SKM-1 treated with dmso at 0.1 percent for 144 hours (cell line): ENCODE results near the gene PPFIA2.

Source experiments
- DNase-seq: peaks from one replicate; lab custom pipeline; 2025; ENCODE audit not compliant: unreplicated experiment; lab: John Stamatoyannopoulos, UW

The PPFIA2 gene

GRCh38 chr12:81564237-81564636, 194.9 kb downstream of the PPFIA2 start:
- no peak for DNase-seq

GRCh38 chr12:81558031-81558430, 201.1 kb downstream of the PPFIA2 start:
- DNase-seq = no peak

DNA sequence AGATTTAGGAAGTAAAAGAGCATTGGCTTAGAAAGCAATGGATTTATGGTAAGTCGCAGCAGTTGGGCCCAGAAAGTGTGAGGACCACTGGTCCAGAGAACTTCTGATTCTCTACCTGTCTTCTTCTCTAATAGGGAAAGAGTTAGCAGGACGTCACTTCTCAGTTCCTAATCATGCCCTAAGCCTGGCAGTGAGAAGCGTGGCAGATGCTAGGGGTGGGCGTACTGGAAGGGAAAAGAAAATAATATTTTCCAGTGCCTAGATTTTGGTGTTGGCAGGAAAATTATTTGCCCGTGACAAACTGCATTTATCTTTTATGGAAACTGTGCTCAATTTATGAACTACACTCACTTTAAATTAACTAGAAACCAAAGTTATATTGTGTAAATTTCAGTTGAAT, 212.3 kb downstream of the PPFIA2 start:
- no peak for DNase-seq

DNA sequence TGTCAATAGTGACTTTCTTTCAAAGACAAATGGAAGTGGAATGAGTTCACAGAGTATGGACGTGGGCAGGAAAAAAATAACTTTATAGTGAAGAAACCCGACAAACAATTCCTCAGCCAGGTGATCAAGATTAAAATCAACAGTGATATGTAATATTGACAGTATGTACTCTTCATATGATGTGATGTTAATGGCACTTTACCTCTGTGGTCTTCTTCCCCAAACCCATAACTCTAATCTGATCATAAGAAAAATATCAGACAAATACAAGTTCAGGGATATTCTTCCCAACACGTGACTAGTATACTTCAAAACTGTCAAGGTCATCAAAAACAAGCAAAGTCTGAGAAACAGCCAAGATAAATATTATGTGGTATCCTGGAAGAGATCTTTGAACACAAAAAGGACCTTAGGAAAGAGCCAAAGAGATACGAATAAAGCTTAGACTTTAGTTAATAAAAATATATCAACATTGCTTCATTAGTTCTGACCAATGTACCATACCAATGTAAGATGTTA, 215.5 kb downstream of the PPFIA2 start:
- no peak for DNase-seq

DNA sequence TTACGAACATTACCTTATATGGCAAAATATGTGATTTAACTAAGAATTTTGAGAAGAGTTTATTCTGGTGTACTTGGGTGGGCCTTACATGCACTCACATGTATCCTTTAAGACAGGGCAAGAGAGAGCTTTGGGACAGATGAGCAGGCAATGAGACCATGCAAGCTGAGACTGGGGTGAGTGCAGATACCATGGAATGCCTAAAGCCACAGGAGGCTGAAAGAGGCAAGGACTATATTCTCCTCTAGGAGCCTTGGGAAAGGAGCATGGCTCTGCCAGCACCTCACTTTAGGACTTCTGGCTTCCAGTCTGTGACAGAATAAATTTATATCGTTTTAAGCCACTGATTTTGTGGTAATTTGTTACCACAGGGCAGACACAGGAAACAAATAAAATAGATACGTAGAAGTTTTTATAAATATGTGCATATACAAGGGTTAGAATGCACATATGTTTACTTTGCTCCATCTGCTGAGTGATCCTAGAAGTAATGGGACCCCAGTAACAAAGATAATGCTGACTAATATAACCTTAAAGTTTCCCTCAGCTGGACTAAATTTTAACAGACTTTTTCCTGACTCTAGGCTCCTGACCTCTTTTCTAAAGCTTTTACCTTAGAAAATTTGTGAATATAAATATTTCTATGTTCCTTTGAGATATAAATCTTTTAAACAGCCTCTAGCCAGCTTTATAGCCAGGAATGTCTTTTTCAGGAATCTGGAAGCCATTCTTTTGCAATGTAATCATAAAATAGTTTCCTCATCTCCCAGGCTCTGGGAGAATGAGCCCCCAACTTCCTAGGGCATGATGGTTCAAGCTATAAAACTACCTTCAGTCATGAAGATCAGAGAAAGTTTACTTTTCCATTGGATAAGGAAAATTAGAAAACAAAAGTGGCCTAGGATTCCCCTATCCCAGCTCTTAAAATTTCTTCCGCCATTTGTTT, 216.8 kb downstream of the PPFIA2 start:
- no peak for DNase-seq

- DNase-seq = no peak
These were observed 218.0 kb downstream of the PPFIA2 start for GRCh38 chr12:81541121-81541520.

DNA sequence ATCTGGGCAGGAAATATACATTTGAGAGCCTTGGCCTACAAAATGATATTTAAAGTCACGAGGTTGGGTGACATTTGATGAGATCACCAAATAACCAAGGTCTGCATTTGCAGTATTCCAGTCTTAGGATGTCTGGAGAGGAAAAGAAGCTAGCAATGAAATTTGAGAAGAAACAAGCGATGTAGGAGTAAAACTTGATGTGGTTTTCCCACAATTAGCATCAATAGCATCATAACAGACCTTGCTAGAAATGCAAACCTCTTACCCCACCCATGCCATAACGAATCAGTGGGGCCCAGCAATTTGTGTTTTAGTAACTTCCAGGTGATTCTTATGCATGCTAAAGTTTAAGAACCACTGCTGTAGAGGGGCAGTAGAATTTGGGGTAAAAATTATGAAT, 219.9 kb downstream of the PPFIA2 start:
- DNase-seq = no peak

DNA sequence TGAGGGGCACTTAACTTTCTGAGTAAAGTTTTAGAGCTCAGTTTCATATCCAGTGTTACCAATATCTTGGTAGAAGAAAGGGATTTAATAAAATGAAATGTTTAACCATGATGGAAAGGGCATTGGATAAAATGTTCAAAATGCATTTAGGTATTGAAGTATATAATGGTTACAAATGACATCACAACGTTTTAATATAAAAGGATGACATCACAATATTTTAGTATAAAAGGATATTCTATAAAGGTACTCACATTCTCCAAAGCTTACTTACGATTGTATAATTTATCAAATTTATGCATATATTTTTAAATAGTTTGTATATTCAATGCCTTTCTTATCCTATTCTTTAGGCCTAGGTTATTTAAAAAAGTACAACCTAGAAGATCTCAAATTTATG, 226.1 kb downstream of the PPFIA2 start:
- no peak for DNase-seq

GRCh38 chr12:81530352-81530751, 228.8 kb downstream of the PPFIA2 start:
- no peak for DNase-seq

DNA sequence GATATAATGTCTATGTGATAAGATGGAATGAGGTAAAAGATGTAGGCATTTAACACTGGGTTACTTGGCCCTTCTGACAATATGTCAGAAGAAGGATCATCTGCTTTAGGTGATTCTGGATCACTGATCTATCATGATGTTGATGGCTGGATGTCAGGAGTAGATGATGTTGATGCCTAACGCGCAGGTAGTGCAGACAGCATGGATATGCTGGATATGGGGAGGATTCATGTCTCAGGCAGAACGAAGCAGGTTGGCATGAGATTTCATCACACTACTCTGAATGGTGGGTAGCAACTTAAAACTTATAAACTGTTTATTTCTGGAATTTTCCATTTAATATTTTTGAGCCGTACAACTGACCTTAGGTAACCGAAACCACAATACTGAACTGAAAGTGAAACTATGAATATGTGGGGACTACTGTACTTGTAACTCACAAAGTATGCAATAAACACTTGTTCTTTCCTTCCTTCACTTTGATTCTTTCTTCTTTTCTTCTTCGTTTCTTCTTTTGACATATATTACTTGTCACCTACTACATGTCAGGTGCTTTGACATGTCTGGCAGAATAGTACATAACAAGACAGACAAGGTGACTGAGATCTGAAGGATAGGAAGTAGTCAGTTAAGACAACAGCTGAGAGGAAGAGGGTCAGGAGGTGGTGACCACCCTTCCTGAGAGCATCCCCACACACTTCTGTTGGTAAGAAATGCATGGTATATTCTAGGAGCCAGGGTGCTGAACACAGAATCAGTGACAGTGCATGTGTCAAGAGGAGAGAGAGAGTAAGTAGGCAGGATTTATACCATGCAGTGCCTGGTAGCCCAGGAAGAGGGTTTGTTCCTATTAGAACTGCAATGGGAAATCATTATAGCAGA, 238.8 kb downstream of the PPFIA2 start:
- DNase-seq = peak; percentile 0

- no peak for DNase-seq
These were observed 240.5 kb downstream of the PPFIA2 start for GRCh38 chr12:81518638-81519037.

DNA sequence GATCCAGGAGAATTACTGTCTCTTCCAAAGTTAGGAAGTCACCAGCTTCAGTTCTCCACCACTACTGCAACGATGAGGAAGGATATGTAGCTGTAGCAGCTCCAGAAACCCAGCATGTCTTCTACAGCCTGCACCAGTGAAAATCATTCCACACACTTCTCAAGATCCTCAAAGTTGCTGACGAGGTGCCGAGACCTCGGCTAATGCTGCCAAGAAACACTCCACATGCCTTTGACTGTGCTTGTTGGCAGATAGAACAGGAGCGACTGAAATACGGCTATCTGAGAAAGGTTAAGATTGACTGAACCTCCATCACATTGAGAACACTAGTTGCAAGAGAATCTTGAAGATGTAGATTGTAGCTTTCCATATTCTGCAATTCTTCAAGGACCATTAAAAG, 241.9 kb downstream of the PPFIA2 start:
- DNase-seq = peak; percentile 6

GRCh38 chr12:81502912-81503695, 256.0 kb downstream of the PPFIA2 start:
- DNase-seq = no peak

DNA sequence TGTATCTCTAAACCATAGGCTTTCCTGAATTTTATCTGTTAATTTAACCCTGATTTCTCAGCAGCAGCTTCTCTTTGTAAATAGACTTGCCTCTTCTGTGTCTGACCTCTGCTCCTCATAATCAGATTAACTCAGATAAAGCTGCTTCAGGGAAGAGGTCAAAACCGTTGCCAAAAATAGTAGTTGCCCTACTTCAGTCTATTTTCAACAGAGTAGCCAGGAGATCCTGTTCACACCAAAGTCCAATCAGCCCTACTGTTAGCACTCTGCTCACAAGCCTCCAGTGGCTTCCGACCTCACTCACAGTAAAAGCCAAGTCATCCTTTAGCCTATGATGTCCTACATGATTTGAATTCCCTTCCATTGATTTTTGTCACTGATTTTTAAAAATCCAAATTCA, 258.4 kb downstream of the PPFIA2 start:
- no peak for DNase-seq

GRCh38 chr12:81499809-81500208, 259.3 kb downstream of the PPFIA2 start:
- no peak for DNase-seq

DNA sequence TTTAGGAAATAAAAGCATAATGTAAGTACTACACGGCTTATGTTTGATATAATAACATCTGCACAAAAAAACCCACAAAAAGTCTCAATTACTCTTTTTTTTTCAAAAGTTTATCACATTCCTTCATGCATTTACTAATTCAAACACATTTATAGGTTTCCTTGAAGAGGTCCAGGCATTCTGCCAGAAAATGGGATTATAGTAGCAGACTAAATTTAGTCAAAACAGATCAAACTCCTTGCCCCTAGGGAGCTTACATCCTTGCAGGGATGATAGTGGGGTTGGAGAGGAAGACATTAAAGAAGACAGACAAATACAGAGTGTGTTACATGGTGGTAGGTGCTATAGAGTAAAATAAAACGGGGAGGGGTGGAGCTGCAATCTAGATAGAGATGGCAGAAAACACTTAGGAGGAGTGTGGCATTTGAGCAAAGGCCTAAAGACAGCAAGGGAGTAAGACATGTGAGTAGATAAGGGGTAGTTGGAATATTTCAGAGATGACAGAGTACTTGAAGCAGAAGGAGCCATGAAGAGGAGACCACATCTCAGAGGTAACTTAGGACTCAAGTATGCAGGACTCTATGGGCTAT, 266.9 kb downstream of the PPFIA2 start:
- no peak for DNase-seq

DNA sequence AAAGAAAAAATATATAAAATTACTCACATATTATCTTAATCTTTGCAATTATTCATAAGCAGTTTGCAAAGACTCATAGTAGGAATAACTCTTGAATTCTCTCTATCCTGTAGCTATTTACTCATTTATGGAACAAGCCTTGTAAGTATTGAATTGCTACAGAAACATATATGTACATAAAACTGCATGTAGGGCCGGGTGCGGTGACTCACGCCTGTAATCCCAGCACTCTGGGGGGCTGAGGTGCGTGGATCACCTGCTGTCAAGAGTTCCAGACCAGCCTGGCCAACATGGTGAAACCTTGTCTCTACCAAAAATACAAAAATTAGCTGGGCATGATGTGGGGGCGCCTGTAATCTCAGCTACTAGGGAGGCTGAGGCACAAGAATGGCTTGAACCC, 286.2 kb downstream of the PPFIA2 start:
- no peak for DNase-seq

DNA sequence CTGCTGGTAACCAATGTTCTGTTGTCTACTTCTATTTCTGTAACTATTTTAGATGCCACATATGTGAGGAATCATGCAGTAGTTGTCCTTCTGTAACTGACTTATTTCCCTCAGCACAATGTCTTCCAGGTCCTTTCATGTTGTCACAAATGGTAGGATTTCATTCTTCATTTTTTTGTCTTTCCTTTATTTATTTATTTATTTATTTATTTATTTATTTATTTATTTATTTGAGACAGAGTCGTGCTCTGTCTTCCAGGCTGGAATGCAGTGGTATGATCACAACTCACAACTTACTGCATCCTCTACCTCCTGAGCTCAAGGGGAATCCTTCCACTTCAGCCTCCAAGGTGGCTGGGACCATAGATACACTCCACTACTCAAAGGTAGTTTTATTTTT, 288.2 kb downstream of the PPFIA2 start:
- DNase-seq = no peak

DNA sequence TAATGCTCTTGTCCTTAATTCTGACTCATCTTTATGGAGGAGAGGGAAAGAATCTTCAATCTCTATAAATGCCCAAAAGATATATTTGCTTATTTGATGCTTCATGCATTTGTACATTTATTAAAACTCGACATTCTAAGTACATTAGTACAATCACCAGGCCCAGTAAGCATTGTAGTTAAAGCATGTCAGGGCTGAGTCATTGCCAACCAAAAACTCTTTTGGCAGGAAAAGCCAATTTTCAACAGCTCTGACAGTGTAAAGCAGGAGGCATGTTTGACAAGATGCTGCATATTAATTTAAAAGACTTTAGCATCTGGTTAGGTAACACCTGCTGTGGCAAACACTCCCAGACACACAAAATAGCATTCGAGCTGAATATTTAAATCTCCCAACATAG, 290.9 kb downstream of the PPFIA2 start:
- no peak for DNase-seq

- DNase-seq = no peak
These were observed 293.3 kb downstream of the PPFIA2 start for GRCh38 chr12:81465876-81466275.

- DNase-seq = no peak
These were observed 294.0 kb downstream of the PPFIA2 start for GRCh38 chr12:81465191-81465590.
